CD4-positive, alpha-beta T cell treated with Interleukin-6 for 4 hours (primary cell): ENCODE data around the gene SLC5A3.

Source experiments
- DNase-seq: peaks from one replicate; pipeline ENCODE4 v3.0.0-alpha.2; 2020; ENCODE audit warnings: mixed read lengths

The SLC5A3 gene

DNA sequence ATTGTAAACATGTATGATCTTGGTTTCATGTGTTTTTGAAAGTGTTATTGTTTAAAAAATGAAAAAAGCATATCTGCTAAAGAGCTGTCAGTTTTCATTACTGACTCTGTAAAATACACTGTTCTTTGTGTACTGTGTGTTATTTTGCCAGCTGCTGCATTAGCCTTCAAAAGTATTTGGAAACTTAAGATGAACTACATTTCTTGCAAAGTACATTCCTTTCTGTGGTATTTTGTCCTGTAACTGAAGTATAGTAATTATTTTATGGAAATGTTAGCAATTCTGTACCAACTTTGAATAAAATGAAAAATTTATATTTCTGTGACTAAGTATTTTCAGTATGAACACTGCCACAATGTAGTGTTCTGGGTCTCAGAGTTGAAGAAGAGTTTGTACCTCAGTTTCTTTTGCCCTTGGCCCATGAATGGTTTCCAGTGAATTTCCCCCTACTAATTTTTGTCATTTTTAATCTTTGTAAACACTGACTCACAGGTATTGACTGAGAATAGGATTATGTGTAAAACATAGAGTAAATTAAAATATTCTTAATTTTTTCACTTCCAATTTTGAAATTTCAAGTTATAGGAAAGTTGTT is 32.7 kb downstream of the SLC5A3 start:
- DNase-seq = no peak

GRCh38 chr21:34107606-34108005 is 34.2 kb downstream of the SLC5A3 start:
- no peak for DNase-seq

DNA sequence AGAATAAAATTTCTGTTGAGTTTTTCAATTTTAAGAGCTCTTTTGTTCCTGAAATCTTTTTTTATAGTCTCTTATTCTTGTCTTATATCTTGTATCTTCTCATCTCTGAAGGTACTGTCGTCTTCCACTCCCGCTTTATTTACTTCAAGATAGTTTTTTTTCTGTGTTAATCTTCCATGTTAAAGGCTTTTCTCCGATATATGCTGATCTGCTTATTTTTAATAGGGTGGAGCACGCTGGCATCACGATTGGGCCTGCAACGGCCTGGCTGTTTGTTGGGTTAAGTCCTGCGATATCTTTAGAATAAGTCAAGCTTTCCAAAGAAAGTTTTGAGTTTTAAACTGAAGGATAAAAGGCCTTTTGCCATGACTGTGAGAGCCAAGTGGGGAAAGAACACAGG is 35.7 kb downstream of the SLC5A3 start:
- no peak for DNase-seq

DNA sequence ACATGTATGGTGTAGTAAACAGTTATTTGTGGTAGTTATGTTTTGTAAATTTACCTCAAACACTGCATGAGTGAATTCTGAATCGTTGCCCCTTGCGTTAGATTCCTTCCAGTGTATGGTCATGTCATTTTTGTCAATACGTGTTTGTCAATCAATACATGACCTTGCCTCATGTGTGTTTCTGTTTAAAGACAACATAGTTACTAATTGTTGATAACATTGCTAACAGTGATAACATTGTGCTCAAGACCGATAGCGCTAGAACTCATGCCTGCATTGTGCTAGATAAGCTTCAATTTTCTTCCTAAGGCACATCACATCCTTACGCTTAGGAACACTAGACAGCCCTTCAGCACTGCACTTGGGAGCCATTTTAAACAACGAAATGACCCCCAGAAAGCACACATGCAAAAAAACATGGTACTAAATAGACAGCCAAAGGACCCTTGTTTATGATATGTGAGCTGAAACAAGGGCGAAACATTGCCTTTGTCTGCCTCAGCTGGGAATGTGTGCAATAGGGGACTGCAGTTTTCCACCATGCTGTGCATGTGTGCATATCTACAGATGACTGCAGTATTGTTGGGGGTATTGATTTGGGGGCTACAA is 37.3 kb downstream of the SLC5A3 start:
- DNase-seq = no peak

GRCh38 chr21:34112316-34113033 is 39.1 kb downstream of the SLC5A3 start:
- DNase-seq = no peak

DNA sequence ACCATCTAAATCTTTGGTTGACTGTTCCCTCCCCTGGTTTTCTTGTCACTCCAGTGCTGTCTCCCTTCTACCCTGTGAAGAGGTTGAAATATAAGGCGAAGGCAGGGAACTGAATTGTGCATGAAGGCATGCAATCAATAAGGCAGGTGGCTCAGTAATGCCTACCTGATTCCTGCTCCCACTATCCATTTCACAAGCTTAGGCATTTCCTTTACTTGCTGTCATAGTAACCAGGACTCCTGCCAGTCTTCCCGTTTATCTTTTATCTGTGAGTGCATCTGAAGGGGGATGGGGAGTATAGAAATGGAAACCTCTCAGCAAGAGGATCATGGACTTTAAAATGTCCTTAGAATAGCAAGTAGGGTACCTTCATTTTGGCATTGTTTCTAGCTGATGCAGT is 40.5 kb downstream of the SLC5A3 start:
- no peak for DNase-seq

- DNase-seq = no peak
Observed at GRCh38 chr21:34115160-34115559, 41.8 kb downstream of the SLC5A3 start.

GRCh38 chr21:34116569-34116968 is 43.2 kb downstream of the SLC5A3 start:
- DNase-seq = no peak

DNA sequence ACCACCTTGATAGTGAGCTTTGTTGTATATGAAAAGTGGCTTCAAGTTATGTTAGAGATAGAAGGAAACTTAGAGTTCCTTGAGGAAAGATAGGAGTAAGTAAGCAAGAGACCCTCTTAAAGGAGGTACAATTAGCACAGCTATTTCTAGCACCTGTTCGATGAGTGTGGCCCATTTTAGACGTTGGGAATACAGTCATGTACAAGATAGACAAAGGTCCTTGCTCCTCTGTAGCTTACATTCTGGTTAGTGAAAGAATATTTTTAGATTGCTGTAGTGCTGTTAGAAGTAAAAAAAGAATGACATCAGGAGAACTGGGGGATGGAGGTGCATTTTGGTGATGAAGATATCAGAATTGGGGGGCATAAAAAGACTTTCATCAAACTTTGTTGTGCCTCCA is 47.5 kb downstream of the SLC5A3 start:
- DNase-seq = no peak

DNA sequence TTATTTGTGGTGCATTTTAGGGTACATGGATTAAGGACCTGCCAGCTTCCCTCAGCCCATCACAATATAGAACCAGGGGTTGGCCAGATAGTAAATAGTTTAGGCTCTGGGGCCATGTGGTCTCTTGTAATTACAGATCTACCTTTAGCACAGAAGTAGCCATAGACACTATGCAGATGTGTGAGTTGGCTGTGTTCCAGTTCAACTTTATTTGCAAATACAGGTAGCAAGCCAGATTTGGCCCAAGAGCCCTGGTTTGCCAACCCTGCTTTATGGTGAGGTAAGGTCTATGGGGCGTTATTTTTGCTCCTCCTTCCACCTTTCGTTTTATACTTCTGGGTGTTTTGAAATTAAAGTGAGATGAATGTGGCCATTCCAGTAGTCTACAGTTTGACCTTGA is 48.7 kb downstream of the SLC5A3 start:
- no peak for DNase-seq
